Measurements from ENCODE around the gene NKX2-4.

DNA sequence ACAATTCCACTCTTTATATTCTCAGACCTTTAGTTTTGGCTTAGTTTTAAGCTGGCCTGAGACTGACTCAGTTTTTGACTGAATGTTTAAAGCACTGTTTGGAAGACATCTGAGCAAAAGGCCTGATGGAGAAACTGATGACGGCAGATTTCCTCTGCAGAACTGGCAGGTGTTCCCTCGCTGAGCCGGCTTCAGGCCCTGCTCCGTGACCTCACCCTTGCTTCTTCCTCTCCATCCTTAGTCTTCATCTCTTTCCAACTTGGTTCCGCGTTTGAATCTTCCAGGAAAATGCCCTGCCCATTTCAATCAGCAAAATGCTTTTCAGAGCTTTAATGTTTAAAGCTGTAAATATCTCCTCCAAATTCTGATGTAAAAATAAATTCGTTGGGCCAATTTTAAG, 6.6 kb downstream of the NKX2-4 start:
- TF ChIP-seq, protein P1, sequence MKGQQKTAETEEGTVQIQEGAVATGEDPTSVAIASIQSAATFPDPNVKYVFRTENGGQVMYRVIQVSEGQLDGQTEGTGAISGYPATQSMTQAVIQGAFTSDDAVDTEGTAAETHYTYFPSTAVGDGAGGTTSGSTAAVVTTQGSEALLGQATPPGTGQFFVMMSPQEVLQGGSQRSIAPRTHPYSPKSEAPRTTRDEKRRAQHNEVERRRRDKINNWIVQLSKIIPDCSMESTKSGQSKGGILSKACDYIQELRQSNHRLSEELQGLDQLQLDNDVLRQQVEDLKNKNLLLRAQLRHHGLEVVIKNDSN (IDR thresholded peaks at IDR 0.05) = no peak
- TF ChIP-seq EP300 (IDR thresholded peaks at IDR 0.05; ENCODE audit: borderline replicate concordance) (no peak), TCF12 (IDR thresholded peaks at IDR 0.05; ENCODE audit: low read depth) (no peak), EGR1 (IDR thresholded peaks at IDR 0.05) (no peak), RAD21 (IDR thresholded peaks at IDR 0.05; ENCODE audit: low read depth) (no peak), CEBPB (IDR thresholded peaks at IDR 0.05) (no peak), TAF1 (IDR thresholded peaks at IDR 0.05; ENCODE audit: low read depth) (no peak), MAX (IDR thresholded peaks at IDR 0.05) (no peak)

Data from Ishikawa (cell line).